ENCODE results near the gene NLRP2B.
"Not testable (repeated sequence)": the region's sequence is repeated elsewhere in the genome, so short reads cannot be mapped to it uniquely, and the experiment has no call there.

The NLRP2B gene

GRCh38 chrX:57680160-57680559, at the start of gene NLRP2B:
TSS of gene NLRP2B (minus strand) at chrX:57680260.
- Histone ChIP-seq H3K9me3 (ENCODE audit: control insufficient read depth, low read depth, low read length) (peaks cover 28% of the 10 kb centered on the region), H3K27ac (ENCODE audit: low read length) (no peak within 1 kb of the TSS), H3K36me3 (ENCODE audit: control insufficient read depth, low read depth, low read length) (no peaks in the 10 kb centered on the region), H3K4me3 (ENCODE audit: low read length) (no peak within 1 kb of the TSS), H3K9ac (ENCODE audit: low read length) (no peak within 1 kb of the TSS), H3K27me3 (ENCODE audit: control insufficient read depth, insufficient read depth, low read length) (no peaks in the 10 kb centered on the region), H3K4me1 (ENCODE audit: control insufficient read depth, low read depth, low read length) (no peaks in the 10 kb centered on the region)

- not testable (repeated sequence) for H3K27ac ChIP-seq (ENCODE audit: low read length); H3K27me3 ChIP-seq (ENCODE audit: control insufficient read depth, insufficient read depth, low read length); H3K4me1 ChIP-seq (ENCODE audit: control insufficient read depth, low read depth, low read length); H3K36me3 ChIP-seq (ENCODE audit: control insufficient read depth, low read depth, low read length); H3K9ac ChIP-seq (ENCODE audit: low read length); H3K4me3 ChIP-seq (ENCODE audit: low read length)
- peaks cover 25% of the 10 kb centered on the region for H3K9me3 ChIP-seq (ENCODE audit: control insufficient read depth, low read depth, low read length)
These were observed 45.9 kb upstream of the NLRP2B start for GRCh38 chrX:57725995-57726394.

- Histone ChIP-seq H3K36me3 (ENCODE audit: control insufficient read depth, low read depth, low read length) (no peaks in the 10 kb centered on the region), H3K9ac (ENCODE audit: low read length) (no peak overlapping the region), H3K9me3 (ENCODE audit: control insufficient read depth, low read depth, low read length) (peaks cover 28% of the 10 kb centered on the region), H3K4me3 (ENCODE audit: low read length) (no peak overlapping the region), H3K27ac (ENCODE audit: low read length) (no peak overlapping the region), H3K27me3 (ENCODE audit: control insufficient read depth, insufficient read depth, low read length) (no peaks in the 10 kb centered on the region), H3K4me1 (ENCODE audit: control insufficient read depth, low read depth, low read length) (no peaks in the 10 kb centered on the region)
These were observed 1.3 kb upstream of the NLRP2B start for GRCh38 chrX:57681341-57681740.

GRCh38 chrX:57678686-57679428, 1.2 kb downstream of the NLRP2B start:
- Histone ChIP-seq H3K27me3 (ENCODE audit: control insufficient read depth, insufficient read depth, low read length) (no peaks in the 10 kb centered on the region), H3K4me1 (ENCODE audit: control insufficient read depth, low read depth, low read length) (no peaks in the 10 kb centered on the region), H3K9me3 (ENCODE audit: control insufficient read depth, low read depth, low read length) (peaks cover 21% of the 10 kb centered on the region), H3K27ac (ENCODE audit: low read length) (no peak overlapping the region), H3K4me3 (ENCODE audit: low read length) (no peak overlapping the region), H3K36me3 (ENCODE audit: control insufficient read depth, low read depth, low read length) (no peaks in the 10 kb centered on the region), H3K9ac (ENCODE audit: low read length) (no peak overlapping the region)

GRCh38 chrX:57677132-57677858, 2.8 kb downstream of the NLRP2B start:
- Histone ChIP-seq H3K27me3 (ENCODE audit: control insufficient read depth, insufficient read depth, low read length) (no peaks in the 10 kb centered on the region), H3K4me1 (ENCODE audit: control insufficient read depth, low read depth, low read length) (no peaks in the 10 kb centered on the region), H3K9me3 (ENCODE audit: control insufficient read depth, low read depth, low read length) (peaks cover 17% of the 10 kb centered on the region), H3K4me3 (ENCODE audit: low read length) (no peak overlapping the region), H3K9ac (ENCODE audit: low read length) (no peak overlapping the region), H3K36me3 (ENCODE audit: control insufficient read depth, low read depth, low read length) (no peaks in the 10 kb centered on the region), H3K27ac (ENCODE audit: low read length) (no peak overlapping the region)

DNA sequence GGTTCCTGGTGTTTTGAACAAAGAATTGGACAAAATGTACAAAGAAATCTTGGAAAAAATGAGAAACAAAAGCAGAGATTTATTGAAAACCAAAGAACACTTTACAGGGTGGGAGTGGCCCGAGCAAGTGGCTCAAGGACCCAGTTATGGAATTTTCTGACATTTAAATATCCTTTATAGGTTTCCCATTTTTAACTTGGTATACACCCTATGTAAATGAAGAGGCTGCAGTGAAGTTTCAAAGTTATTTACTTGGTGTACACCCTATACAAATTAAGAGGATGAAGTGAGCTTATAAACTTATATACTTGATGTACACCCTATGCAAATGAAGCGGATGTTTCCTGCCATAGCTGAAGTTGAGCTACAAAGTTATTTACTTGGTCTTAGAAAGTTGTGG, 4.7 kb downstream of the NLRP2B start:
- Histone ChIP-seq H3K4me1 (ENCODE audit: control insufficient read depth, low read depth, low read length) (no peaks in the 10 kb centered on the region), H3K9ac (ENCODE audit: low read length) (no peak overlapping the region), H3K27ac (ENCODE audit: low read length) (no peak overlapping the region), H3K27me3 (ENCODE audit: control insufficient read depth, insufficient read depth, low read length) (no peaks in the 10 kb centered on the region), H3K4me3 (ENCODE audit: low read length) (no peak overlapping the region), H3K36me3 (ENCODE audit: control insufficient read depth, low read depth, low read length) (no peaks in the 10 kb centered on the region), H3K9me3 (ENCODE audit: control insufficient read depth, low read depth, low read length) (peaks cover 27% of the 10 kb centered on the region)

DNA sequence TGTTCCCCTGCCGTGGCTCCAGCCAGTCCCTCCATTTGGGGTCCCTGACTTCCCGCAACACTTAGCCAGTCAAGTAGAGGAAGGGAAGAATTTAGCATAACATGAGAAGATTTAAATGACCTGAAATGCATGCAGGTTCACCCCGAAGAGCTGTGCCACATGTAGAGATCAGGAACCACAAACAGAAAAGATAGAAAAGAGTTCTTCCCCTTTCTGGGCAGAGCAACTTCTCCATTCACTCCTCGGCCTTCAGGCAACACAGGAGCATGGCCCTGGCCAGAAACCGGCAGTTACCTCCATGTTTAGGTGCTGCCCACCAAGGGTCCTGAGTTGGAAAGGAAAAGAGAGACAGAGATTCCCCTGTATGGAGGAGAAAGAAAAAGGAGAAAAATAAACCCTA, 5.2 kb downstream of the NLRP2B start:
- H3K9me3 ChIP-seq (ENCODE audit: control insufficient read depth, low read depth, low read length), result peaks cover 27% of the 10 kb centered on the region
- H3K9ac ChIP-seq (ENCODE audit: low read length), result no peak overlapping the region
- H3K27ac ChIP-seq (ENCODE audit: low read length), result no peak overlapping the region
- H3K4me3 ChIP-seq (ENCODE audit: low read length), result no peak overlapping the region
- no peaks in the 10 kb centered on the region for H3K27me3 ChIP-seq (ENCODE audit: control insufficient read depth, insufficient read depth, low read length)
- H3K4me1 ChIP-seq (ENCODE audit: control insufficient read depth, low read depth, low read length), result no peaks in the 10 kb centered on the region
- no peaks in the 10 kb centered on the region for H3K36me3 ChIP-seq (ENCODE audit: control insufficient read depth, low read depth, low read length)

- Histone ChIP-seq H3K4me1 (ENCODE audit: control insufficient read depth, low read depth, low read length) (no peaks in the 10 kb centered on the region), H3K36me3 (ENCODE audit: control insufficient read depth, low read depth, low read length) (no peaks in the 10 kb centered on the region), H3K9ac (ENCODE audit: low read length) (no peak overlapping the region), H3K27me3 (ENCODE audit: control insufficient read depth, insufficient read depth, low read length) (no peaks in the 10 kb centered on the region), H3K27ac (ENCODE audit: low read length) (no peak overlapping the region), H3K4me3 (ENCODE audit: low read length) (no peak overlapping the region), H3K9me3 (ENCODE audit: control insufficient read depth, low read depth, low read length) (peaks cover 29% of the 10 kb centered on the region)
These were observed 10.1 kb downstream of the NLRP2B start for GRCh38 chrX:57669961-57670360.

GRCh38 chrX:57667010-57667409, 13.1 kb downstream of the NLRP2B start:
- Histone ChIP-seq H3K27me3 (ENCODE audit: control insufficient read depth, insufficient read depth, low read length) (no peaks in the 10 kb centered on the region), H3K9me3 (ENCODE audit: control insufficient read depth, low read depth, low read length) (peaks cover 17% of the 10 kb centered on the region), H3K9ac (ENCODE audit: low read length) (no peak overlapping the region), H3K36me3 (ENCODE audit: control insufficient read depth, low read depth, low read length) (no peaks in the 10 kb centered on the region), H3K4me1 (ENCODE audit: control insufficient read depth, low read depth, low read length) (no peaks in the 10 kb centered on the region), H3K27ac (ENCODE audit: low read length) (no peak overlapping the region), H3K4me3 (ENCODE audit: low read length) (no peak overlapping the region)

DNA sequence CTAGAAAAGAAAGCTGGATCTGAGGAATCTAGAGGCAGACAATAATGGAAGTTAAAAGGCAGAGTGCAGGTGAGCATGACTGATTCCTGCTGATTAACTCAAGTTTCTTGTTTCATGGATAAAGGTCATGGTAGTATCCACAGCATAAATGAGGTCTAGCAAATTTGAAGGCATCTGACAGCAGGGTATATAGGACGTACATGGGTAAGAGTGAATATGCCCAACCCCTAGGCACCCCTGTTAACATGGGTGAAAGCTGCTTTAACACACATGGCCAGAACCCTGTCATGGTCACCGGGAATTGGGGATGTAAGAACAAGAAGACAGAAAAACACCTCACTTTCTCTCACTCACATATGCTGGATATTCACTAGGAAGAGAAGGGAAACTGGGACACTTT, 25.0 kb downstream of the NLRP2B start:
- Histone ChIP-seq H3K27ac (ENCODE audit: low read length) (no peak overlapping the region), H3K4me1 (ENCODE audit: control insufficient read depth, low read depth, low read length) (peaks cover 4% of the 10 kb centered on the region), H3K36me3 (ENCODE audit: control insufficient read depth, low read depth, low read length) (no peaks in the 10 kb centered on the region), H3K9ac (ENCODE audit: low read length) (no peak overlapping the region), H3K9me3 (ENCODE audit: control insufficient read depth, low read depth, low read length) (peaks cover 45% of the 10 kb centered on the region), H3K27me3 (ENCODE audit: control insufficient read depth, insufficient read depth, low read length) (no peaks in the 10 kb centered on the region), H3K4me3 (ENCODE audit: low read length) (no peak overlapping the region)

DNA sequence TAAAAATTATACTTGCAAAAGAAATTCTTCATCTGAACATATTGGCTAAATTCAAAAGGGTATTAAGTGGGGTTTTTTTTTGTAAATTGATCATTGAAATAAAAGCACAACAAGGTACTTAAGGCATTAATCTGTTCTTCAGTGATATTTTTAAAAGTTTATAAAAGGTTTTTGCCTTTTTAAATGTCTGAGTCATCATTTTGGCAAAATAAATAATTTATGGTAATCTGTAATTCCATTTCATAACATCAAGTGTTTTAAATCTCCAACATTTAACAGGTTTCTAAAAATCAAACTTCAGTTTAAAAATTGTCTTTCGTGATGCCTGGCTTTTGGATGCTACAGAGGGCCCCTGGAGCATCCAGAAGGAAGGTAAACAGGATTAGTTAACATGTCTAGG, 27.4 kb downstream of the NLRP2B start:
- Histone ChIP-seq H3K36me3 (ENCODE audit: control insufficient read depth, low read depth, low read length) (no peaks in the 10 kb centered on the region), H3K9me3 (ENCODE audit: control insufficient read depth, low read depth, low read length) (peaks cover 43% of the 10 kb centered on the region), H3K4me3 (ENCODE audit: low read length) (no peak overlapping the region), H3K4me1 (ENCODE audit: control insufficient read depth, low read depth, low read length) (peaks cover 8% of the 10 kb centered on the region), H3K27ac (ENCODE audit: low read length) (no peak overlapping the region), H3K27me3 (ENCODE audit: control insufficient read depth, insufficient read depth, low read length) (no peaks in the 10 kb centered on the region), H3K9ac (ENCODE audit: low read length) (no peak overlapping the region)

Measured in iPS-18a (cell line).